ENCODE data around the gene CAPZA3.
"Not testable (repeated sequence)": the region's sequence is repeated elsewhere in the genome, so short reads cannot be mapped to it uniquely, and the experiment has no call there.

CAPZA3 gene

GRCh38 chr12:18755341-18755740 is 17.4 kb downstream of the CAPZA3 start:
- Histone ChIP-seq H3K4me3 (ENCODE audit: low read length) (no peak overlapping the region), H3K36me3 (ENCODE audit: control insufficient read depth, insufficient read depth, low read length) (no peaks in the 10 kb centered on the region), H3K4me1 (ENCODE audit: control insufficient read depth, insufficient read depth, low read length) (no peaks in the 10 kb centered on the region), H3K27me3 (ENCODE audit: control insufficient read depth, insufficient read depth, low read length) (no peaks in the 10 kb centered on the region), H3K9me3 (ENCODE audit: control insufficient read depth, low read length) (no peaks in the 10 kb centered on the region), H3K9ac (ENCODE audit: low read length) (no peak overlapping the region)

GRCh38 chr12:18766479-18766878 is 28.6 kb downstream of the CAPZA3 start:
- not testable (repeated sequence) for H3K4me1 ChIP-seq (ENCODE audit: control insufficient read depth, insufficient read depth, low read length); H3K9ac ChIP-seq (ENCODE audit: low read length); H3K4me3 ChIP-seq (ENCODE audit: low read length)

GRCh38 chr12:18782827-18783226 is 44.9 kb downstream of the CAPZA3 start:
- H3K4me1 ChIP-seq (ENCODE audit: control insufficient read depth, insufficient read depth, low read length): no peaks in the 10 kb centered on the region
- H3K36me3 ChIP-seq (ENCODE audit: control insufficient read depth, insufficient read depth, low read length): no peaks in the 10 kb centered on the region
- H3K9me3 ChIP-seq (ENCODE audit: control insufficient read depth, low read length): no peaks in the 10 kb centered on the region
- H3K4me3 ChIP-seq (ENCODE audit: low read length): no peak overlapping the region
- H3K9ac ChIP-seq (ENCODE audit: low read length): no peak overlapping the region
- no peaks in the 10 kb centered on the region for H3K27me3 ChIP-seq (ENCODE audit: control insufficient read depth, insufficient read depth, low read length)

More at GRCh38 chr12:18766479-18766878, 28.6 kb downstream of the CAPZA3 start:
- H3K9me3 ChIP-seq (ENCODE audit: control insufficient read depth, low read length); H3K27me3 ChIP-seq (ENCODE audit: control insufficient read depth, insufficient read depth, low read length); H3K36me3 ChIP-seq (ENCODE audit: control insufficient read depth, insufficient read depth, low read length): not testable (repeated sequence)

GRCh38 chr12:18785465-18785864 is 47.5 kb downstream of the CAPZA3 start:
- H3K4me1 ChIP-seq (ENCODE audit: control insufficient read depth, insufficient read depth, low read length); H3K9me3 ChIP-seq (ENCODE audit: control insufficient read depth, low read length); H3K27me3 ChIP-seq (ENCODE audit: control insufficient read depth, insufficient read depth, low read length); H3K4me3 ChIP-seq (ENCODE audit: low read length); H3K36me3 ChIP-seq (ENCODE audit: control insufficient read depth, insufficient read depth, low read length); H3K9ac ChIP-seq (ENCODE audit: low read length): not testable (repeated sequence)
